ENCODE measurements around the gene TRAPPC13.
"Not testable (repeated sequence)": the region's sequence is repeated elsewhere in the genome, so short reads cannot be mapped to it uniquely, and the experiment has no call there.

The TRAPPC13 gene

DNA sequence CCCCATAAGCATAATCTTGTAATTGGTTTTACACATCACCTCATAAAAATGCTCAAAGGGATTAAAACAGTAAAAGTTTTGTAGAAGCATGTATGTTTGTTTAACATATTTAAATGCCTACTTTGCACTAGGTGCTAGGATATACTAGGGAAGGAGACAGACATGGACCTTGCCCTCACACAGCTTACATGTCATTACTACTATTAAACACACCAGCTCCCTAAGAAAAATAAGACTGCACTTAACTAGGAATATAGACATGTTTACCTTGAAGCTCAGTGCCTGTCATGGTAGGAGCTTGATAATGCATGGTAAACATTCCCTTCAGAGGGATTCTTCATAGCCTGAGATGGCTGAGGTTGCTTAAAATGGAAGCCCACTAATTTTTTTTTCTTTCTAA, 6.2 kb downstream of the TRAPPC13 start:
- Histone ChIP-seq H3K4me1 (ENCODE audit: control insufficient read depth, low read depth, low read length) (peaks cover 3% of the 10 kb centered on the region), H3K4me3 (ENCODE audit: low read length) (no peak overlapping the region), H3K27me3 (ENCODE audit: control insufficient read depth, insufficient read depth, low read length) (no peaks in the 10 kb centered on the region), H3K9ac (ENCODE audit: low read length) (no peak overlapping the region), H3K27ac (ENCODE audit: low read length) (no peak overlapping the region), H3K36me3 (ENCODE audit: control insufficient read depth, low read depth, low read length) (peaks cover 9% of the 10 kb centered on the region), H3K9me3 (ENCODE audit: control insufficient read depth, low read depth, low read length) (no peaks in the 10 kb centered on the region)

DNA sequence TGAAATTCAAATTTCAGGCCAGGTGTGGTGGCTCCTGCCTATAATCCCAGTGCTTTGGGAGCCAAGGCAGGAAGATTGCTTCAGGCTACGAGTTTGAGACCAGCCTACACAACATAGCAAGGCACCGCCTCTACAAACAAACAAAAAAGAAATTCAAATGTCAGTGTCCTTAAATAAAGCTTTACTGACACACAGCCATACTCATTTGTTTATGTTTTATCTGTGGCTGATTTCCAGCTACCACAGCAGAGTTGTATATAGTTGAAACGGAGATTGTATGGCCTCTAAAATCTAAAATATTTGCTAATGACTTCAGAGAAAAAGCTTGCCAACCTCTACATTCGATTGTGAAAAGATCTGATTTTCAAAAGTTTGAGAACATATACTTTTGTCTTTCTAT, 15.4 kb downstream of the TRAPPC13 start:
- Histone ChIP-seq H3K9me3 (ENCODE audit: control insufficient read depth, low read depth, low read length) (no peaks in the 10 kb centered on the region), H3K4me3 (ENCODE audit: low read length) (no peak overlapping the region), H3K4me1 (ENCODE audit: control insufficient read depth, low read depth, low read length) (no peaks in the 10 kb centered on the region), H3K36me3 (ENCODE audit: control insufficient read depth, low read depth, low read length) (peaks cover 10% of the 10 kb centered on the region), H3K27ac (ENCODE audit: low read length) (no peak overlapping the region), H3K27me3 (ENCODE audit: control insufficient read depth, insufficient read depth, low read length) (no peaks in the 10 kb centered on the region), H3K9ac (ENCODE audit: low read length) (no peak overlapping the region)

DNA sequence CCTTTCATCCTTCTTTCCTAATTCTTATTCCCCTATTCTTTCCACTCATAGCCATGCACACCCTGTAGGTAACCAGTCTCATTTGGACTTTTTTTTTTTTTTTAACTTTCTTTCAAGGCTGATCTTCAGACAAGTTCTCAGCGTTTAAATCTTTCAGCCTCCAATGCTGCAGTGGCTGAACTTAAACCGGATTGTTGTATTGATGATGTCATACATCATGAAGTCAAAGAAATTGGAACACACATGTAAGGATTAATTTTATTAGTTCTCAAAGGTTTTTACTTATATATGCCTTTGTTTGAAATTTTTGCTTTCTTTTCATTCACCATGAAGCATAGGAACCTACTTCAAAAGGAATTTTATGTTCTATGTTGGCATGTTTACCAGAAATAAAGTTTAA, 22.1 kb downstream of the TRAPPC13 start:
- Histone ChIP-seq H3K27me3 (ENCODE audit: control insufficient read depth, insufficient read depth, low read length) (no peaks in the 10 kb centered on the region), H3K9me3 (ENCODE audit: control insufficient read depth, low read depth, low read length) (no peaks in the 10 kb centered on the region), H3K4me1 (ENCODE audit: control insufficient read depth, low read depth, low read length) (peaks cover 8% of the 10 kb centered on the region), H3K36me3 (ENCODE audit: control insufficient read depth, low read depth, low read length) (no peaks in the 10 kb centered on the region), H3K4me3 (ENCODE audit: low read length) (no peak overlapping the region), H3K9ac (ENCODE audit: low read length) (no peak overlapping the region), H3K27ac (ENCODE audit: low read length) (no peak overlapping the region)

DNA sequence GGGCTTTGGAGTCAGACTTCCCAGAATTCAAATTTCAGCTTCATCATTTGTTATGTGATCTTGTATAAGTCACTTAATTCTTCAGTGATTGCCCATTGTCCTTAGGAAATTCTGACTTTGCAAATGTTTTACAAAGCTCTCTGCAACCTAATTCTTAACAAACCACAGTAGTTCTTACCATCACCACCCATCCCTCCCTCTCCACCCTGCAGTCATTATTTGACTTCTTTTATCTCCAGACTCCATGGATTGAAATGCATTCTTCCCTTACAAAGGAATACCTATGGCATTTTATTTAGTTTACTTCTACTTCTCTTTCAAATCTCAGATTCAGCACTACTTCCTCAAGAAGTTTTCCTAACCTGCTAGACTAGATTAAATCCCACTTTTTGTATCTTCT, 23.1 kb downstream of the TRAPPC13 start:
- Histone ChIP-seq H3K9ac (ENCODE audit: low read length) (no peak overlapping the region), H3K9me3 (ENCODE audit: control insufficient read depth, low read depth, low read length) (no peaks in the 10 kb centered on the region), H3K27ac (ENCODE audit: low read length) (no peak overlapping the region), H3K4me3 (ENCODE audit: low read length) (no peak overlapping the region), H3K4me1 (ENCODE audit: control insufficient read depth, low read depth, low read length) (peaks cover 8% of the 10 kb centered on the region), H3K27me3 (ENCODE audit: control insufficient read depth, insufficient read depth, low read length) (no peaks in the 10 kb centered on the region), H3K36me3 (ENCODE audit: control insufficient read depth, low read depth, low read length) (no peaks in the 10 kb centered on the region)

DNA sequence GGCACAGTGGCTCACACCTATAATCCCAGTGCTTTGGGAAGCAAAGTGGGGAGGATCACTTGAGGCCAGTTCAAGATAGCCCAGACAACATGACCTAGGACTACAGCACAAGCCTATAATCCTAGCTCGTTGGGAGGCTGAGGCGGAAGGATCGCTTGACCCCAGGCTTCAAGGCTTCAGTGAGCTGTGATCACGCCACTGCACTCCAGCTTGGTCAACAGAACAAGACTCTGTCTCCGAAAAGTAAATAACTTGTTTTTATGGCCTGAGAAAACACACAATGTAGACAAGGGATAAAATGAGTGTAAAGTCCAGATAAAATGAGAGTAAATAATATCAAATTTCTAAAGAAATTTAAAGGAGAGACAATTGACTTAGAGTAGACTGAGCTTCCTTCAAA, 26.3 kb downstream of the TRAPPC13 start:
- H3K4me3 ChIP-seq (ENCODE audit: low read length) = no peak overlapping the region
- H3K27ac ChIP-seq (ENCODE audit: low read length) = no peak overlapping the region
- no peaks in the 10 kb centered on the region for H3K9me3 ChIP-seq (ENCODE audit: control insufficient read depth, low read depth, low read length)
- H3K36me3 ChIP-seq (ENCODE audit: control insufficient read depth, low read depth, low read length) = no peaks in the 10 kb centered on the region
- H3K9ac ChIP-seq (ENCODE audit: low read length) = no peak overlapping the region
- H3K27me3 ChIP-seq (ENCODE audit: control insufficient read depth, insufficient read depth, low read length) = no peaks in the 10 kb centered on the region
- H3K4me1 ChIP-seq (ENCODE audit: control insufficient read depth, low read depth, low read length) = peaks cover 8% of the 10 kb centered on the region

DNA sequence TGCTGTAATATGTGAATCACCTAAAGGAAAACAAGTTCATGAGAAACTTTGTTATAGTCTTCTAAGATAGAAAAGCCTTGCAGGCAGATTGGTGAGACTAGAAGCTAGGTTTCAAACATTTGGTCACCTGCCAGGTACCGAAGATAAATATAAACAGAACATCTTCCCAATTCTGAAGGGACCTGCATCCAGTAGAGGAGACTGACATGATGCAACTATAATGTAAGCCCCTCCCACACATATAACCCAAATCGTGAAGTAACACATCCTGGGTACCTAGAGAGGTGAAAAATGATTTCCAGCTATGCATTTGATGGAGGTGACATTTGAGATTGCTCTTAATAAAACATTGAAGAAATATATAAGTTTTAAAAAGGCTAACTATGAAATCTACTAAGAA, 29.9 kb downstream of the TRAPPC13 start:
- Histone ChIP-seq H3K4me1 (ENCODE audit: control insufficient read depth, low read depth, low read length) (no peaks in the 10 kb centered on the region), H3K4me3 (ENCODE audit: low read length) (no peak overlapping the region), H3K27me3 (ENCODE audit: control insufficient read depth, insufficient read depth, low read length) (no peaks in the 10 kb centered on the region), H3K9me3 (ENCODE audit: control insufficient read depth, low read depth, low read length) (no peaks in the 10 kb centered on the region), H3K9ac (ENCODE audit: low read length) (no peak overlapping the region), H3K36me3 (ENCODE audit: control insufficient read depth, low read depth, low read length) (no peaks in the 10 kb centered on the region), H3K27ac (ENCODE audit: low read length) (no peak overlapping the region)

DNA sequence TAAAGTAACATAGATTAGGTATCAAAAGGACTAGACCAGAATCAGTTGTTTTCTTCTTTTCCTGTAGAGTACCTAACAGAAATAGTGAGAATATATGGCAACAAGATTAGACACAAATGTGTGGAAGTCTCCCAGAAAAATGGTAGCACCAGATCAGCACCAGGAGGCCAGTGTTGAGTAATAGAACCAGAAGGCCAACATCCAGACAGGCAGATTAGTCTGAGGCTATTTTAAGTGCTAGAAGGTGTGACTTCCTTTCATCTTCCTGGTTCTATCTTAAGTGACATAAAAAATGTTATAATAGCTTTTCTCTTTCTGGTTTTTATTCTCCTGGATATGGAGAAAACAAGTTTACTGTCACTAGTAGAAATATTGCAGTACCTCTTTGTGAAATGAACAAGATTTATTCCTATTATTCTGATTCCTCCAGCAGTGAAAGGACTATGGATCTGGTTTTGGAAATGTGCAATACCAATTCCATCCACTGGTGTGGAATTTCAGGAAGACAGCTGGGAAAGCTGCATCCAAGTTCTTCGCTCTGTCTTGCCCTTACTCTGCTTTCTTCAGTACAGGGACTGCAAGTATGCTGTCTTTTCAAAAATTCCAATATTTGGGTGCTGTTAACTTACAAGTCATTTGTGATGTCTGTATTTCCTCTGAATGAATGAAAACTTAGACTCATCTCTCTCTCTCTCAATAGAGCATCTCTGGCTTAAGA, 39.1 kb downstream of the TRAPPC13 start:
- Histone ChIP-seq H3K36me3 (ENCODE audit: control insufficient read depth, low read depth, low read length) (peaks cover 14% of the 10 kb centered on the region), H3K9ac (ENCODE audit: low read length) (no peak overlapping the region), H3K9me3 (ENCODE audit: control insufficient read depth, low read depth, low read length) (no peaks in the 10 kb centered on the region), H3K27me3 (ENCODE audit: control insufficient read depth, insufficient read depth, low read length) (no peaks in the 10 kb centered on the region), H3K27ac (ENCODE audit: low read length) (no peak overlapping the region), H3K4me3 (ENCODE audit: low read length) (no peak overlapping the region), H3K4me1 (ENCODE audit: control insufficient read depth, low read depth, low read length) (no peaks in the 10 kb centered on the region)

DNA sequence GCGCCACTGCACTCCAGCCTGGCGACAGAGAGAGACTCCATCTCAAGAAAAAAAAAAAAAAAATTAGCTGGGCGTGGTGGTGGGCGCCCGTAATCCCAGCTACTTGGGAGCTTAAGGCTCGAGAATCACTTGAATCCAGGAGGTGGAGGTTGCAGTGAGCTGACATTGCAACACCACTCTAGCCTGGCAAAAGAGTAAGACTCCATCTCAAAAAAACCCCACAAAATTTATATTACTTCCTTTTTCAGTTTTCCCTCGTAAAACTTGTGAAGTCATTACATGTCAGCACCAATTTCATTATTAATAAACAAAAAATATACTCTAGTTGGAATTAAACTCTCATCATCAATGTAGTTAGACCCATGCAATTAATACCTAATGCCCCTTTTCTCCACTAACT, 43.9 kb downstream of the TRAPPC13 start:
- H3K4me1 ChIP-seq (ENCODE audit: control insufficient read depth, low read depth, low read length) = no peaks in the 10 kb centered on the region
- no peaks in the 10 kb centered on the region for H3K9me3 ChIP-seq (ENCODE audit: control insufficient read depth, low read depth, low read length)
- H3K36me3 ChIP-seq (ENCODE audit: control insufficient read depth, low read depth, low read length) = peaks cover 34% of the 10 kb centered on the region
- H3K27ac ChIP-seq (ENCODE audit: low read length) = no peak overlapping the region
- no peak overlapping the region for H3K9ac ChIP-seq (ENCODE audit: low read length)
- H3K27me3 ChIP-seq (ENCODE audit: control insufficient read depth, insufficient read depth, low read length) = no peaks in the 10 kb centered on the region
- no peak overlapping the region for H3K4me3 ChIP-seq (ENCODE audit: low read length)

DNA sequence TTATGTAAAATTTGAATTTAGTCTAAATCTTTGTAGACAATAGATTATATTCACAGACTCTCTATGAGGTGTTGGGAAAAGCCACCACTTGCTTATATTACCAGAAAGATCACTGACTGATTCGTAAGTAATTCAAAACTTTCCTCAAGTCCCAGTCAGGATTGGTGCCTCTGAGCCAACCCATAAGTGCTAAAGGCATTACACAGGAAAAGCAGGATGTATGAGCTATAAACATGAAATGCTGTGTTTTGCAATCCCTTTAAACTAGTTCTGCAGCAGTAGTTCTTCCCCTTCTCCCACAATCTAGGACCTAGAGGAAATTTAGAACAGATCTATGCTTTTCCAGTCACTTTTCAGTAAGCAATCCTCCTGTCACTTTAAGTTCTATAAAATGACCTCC, 48.0 kb downstream of the TRAPPC13 start:
- no peak overlapping the region for H3K9ac ChIP-seq (ENCODE audit: low read length)
- H3K36me3 ChIP-seq (ENCODE audit: control insufficient read depth, low read depth, low read length) = peaks cover 32% of the 10 kb centered on the region
- no peaks in the 10 kb centered on the region for H3K27me3 ChIP-seq (ENCODE audit: control insufficient read depth, insufficient read depth, low read length)
- H3K4me1 ChIP-seq (ENCODE audit: control insufficient read depth, low read depth, low read length) = no peaks in the 10 kb centered on the region
- no peaks in the 10 kb centered on the region for H3K9me3 ChIP-seq (ENCODE audit: control insufficient read depth, low read depth, low read length)
- H3K4me3 ChIP-seq (ENCODE audit: low read length) = no peak overlapping the region
- H3K27ac ChIP-seq (ENCODE audit: low read length) = no peak overlapping the region

DNA sequence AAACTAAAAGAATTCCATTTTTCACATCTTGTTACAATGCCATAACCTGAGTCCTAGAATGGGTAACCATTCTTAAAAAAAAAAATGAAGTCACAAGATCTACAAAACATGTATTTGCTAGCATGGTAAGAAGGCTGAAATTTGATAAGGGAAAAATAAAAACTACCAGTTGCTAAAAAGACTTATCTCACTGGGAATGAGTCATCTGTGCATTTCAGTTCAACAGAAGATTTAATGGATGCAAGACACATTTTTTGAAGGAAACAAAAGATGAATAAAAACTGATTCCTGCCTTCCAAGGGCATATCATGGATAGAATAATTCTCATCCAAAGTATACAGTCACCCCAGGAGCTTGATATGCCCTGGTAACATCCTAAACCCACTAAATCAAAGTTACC, 49.9 kb downstream of the TRAPPC13 start:
- Histone ChIP-seq H3K9ac (ENCODE audit: low read length) (no peak overlapping the region), H3K27ac (ENCODE audit: low read length) (no peak overlapping the region), H3K36me3 (ENCODE audit: control insufficient read depth, low read depth, low read length) (peaks cover 33% of the 10 kb centered on the region), H3K9me3 (ENCODE audit: control insufficient read depth, low read depth, low read length) (no peaks in the 10 kb centered on the region), H3K4me3 (ENCODE audit: low read length) (no peak overlapping the region), H3K27me3 (ENCODE audit: control insufficient read depth, insufficient read depth, low read length) (no peaks in the 10 kb centered on the region), H3K4me1 (ENCODE audit: control insufficient read depth, low read depth, low read length) (no peaks in the 10 kb centered on the region)

DNA sequence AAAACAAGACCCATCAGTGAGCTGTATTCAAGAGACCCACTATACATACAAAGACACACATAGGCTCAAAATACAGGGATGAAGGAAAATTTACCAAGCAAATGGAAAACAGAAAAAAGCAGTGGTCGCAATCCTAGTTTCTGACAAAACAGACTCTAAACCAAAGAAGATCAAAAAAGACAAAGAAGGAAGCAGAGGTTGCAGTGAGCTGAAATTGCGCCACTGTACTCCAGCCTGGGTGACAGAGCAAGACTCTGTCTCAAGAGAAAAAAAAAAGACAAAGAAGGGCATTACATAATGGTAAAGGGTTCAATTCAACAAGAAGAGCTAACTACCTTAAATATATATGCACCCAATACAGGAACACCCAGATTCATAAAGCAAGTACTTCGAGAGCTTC, 51.2 kb downstream of the TRAPPC13 start:
- not testable (repeated sequence) for H3K4me1 ChIP-seq (ENCODE audit: control insufficient read depth, low read depth, low read length); H3K27me3 ChIP-seq (ENCODE audit: control insufficient read depth, insufficient read depth, low read length); H3K27ac ChIP-seq (ENCODE audit: low read length); H3K9ac ChIP-seq (ENCODE audit: low read length); H3K9me3 ChIP-seq (ENCODE audit: control insufficient read depth, low read depth, low read length); H3K4me3 ChIP-seq (ENCODE audit: low read length)
- H3K36me3 ChIP-seq (ENCODE audit: control insufficient read depth, low read depth, low read length) = peaks cover 30% of the 10 kb centered on the region

DNA sequence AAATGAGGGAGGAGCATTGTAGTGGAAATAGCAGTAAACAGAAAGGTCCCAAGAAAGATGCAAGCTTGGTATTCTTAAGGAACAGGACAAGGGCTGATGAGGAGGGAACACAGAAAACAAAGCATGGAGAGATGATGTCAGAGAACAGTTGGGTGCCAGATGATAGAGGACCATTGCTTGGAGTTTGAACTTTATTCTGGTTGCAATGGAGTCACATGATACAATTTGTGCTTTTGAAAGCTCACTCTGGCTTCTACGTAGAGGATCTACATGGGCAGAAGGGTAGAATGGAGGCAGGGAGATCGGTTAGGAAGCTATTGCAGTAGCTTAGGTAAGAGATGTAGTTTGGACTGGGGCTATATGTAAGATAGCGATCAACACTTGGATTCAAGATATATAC, 57.3 kb downstream of the TRAPPC13 start:
- Histone ChIP-seq H3K36me3 (ENCODE audit: control insufficient read depth, low read depth, low read length) (peaks cover 24% of the 10 kb centered on the region), H3K9me3 (ENCODE audit: control insufficient read depth, low read depth, low read length) (no peaks in the 10 kb centered on the region), H3K4me3 (ENCODE audit: low read length) (no peak overlapping the region), H3K4me1 (ENCODE audit: control insufficient read depth, low read depth, low read length) (no peaks in the 10 kb centered on the region), H3K27ac (ENCODE audit: low read length) (no peak overlapping the region), H3K27me3 (ENCODE audit: control insufficient read depth, insufficient read depth, low read length) (no peaks in the 10 kb centered on the region), H3K9ac (ENCODE audit: low read length) (no peak overlapping the region)

Data from iPS-18a (cell line).